HG02588 (cell line): ENCODE data around the gene ANAPC13.
A peak's percentile ranks its signal among the peaks of the same experiment; 100 is the strongest.

Source experiments
- ATAC-seq: cut with Tn5 transposase; IDR thresholded peaks from one replicate; pipeline ENCODE4 v1.9.1; 2021; ENCODE audit warnings: mild to moderate bottlenecking, moderate library complexity; ENCODE audit not compliant: unreplicated experiment

ANAPC13 gene

GRCh38 chr3:134457376-134458074 lies 28.3 kb downstream of the ANAPC13 start:
- ATAC-seq: no peak

- no peak for ATAC-seq
Measured at GRCh38 chr3:134453631-134454030, 32.2 kb downstream of the ANAPC13 start.

- no peak for ATAC-seq
Measured at GRCh38 chr3:134449951-134450350, 35.8 kb downstream of the ANAPC13 start.

GRCh38 chr3:134449277-134449676 lies 36.5 kb downstream of the ANAPC13 start:
- ATAC-seq: no peak

- no peak for ATAC-seq
Measured at GRCh38 chr3:134448664-134449063, 37.1 kb downstream of the ANAPC13 start.

- ATAC-seq: no peak
Measured at GRCh38 chr3:134447351-134447750, 38.4 kb downstream of the ANAPC13 start.

GRCh38 chr3:134446800-134447199 lies 39.0 kb downstream of the ANAPC13 start:
- no peak for ATAC-seq

- no peak for ATAC-seq
Measured at GRCh38 chr3:134445636-134446035, 40.1 kb downstream of the ANAPC13 start.

GRCh38 chr3:134445095-134445494 lies 40.7 kb downstream of the ANAPC13 start:
- no peak for ATAC-seq

- ATAC-seq: no peak
Measured at GRCh38 chr3:134441821-134442220, 44.0 kb downstream of the ANAPC13 start.

GRCh38 chr3:134441321-134441720 lies 44.5 kb downstream of the ANAPC13 start:
- no peak for ATAC-seq

GRCh38 chr3:134437211-134437752 lies 48.5 kb downstream of the ANAPC13 start:
- no peak for ATAC-seq

GRCh38 chr3:134432236-134432635 lies 53.5 kb downstream of the ANAPC13 start:
- no peak for ATAC-seq

GRCh38 chr3:134430950-134431445 lies 54.8 kb downstream of the ANAPC13 start:
- ATAC-seq: peak; percentile 78

- ATAC-seq: no peak
Measured at GRCh38 chr3:134430174-134430573, 55.6 kb downstream of the ANAPC13 start.

- ATAC-seq: no peak
Measured at GRCh38 chr3:134428401-134428800, 57.4 kb downstream of the ANAPC13 start.
